CD8-positive, alpha-beta memory T cell (primary cell): Measurements from ENCODE around the gene CHRD. TPM values are rescaled to one million over a fixed set of nuclear protein-coding genes. Genes with fewer than 3 reads are reported as not detected.

Experiments used
- CTCF ChIA-PET: fragments of 350-600 bp; sonication (Branson Sonifier 250); formaldehyde crosslinking; loops from one replicate; lab custom pipeline; 2021; ENCODE audit warnings: antibody characterized with exemption; lab: Charles Lee
- POLR2A ChIA-PET: fragments of 350-600 bp; sonication (Branson Sonifier 250); formaldehyde crosslinking; loops from one replicate; lab custom pipeline; 2021; ENCODE audit warnings: antibody characterized with exemption; lab: Charles Lee
- DNase-seq, 5 donors: peaks; one replicate each; pipeline versions ENCODE4 v3.0.0 to v3.0.0-alpha.2; 2020 to 2022; ENCODE audit warnings: mixed read lengths in 1 of 5
- H3K27ac ChIP-seq: one replicate; pipeline ENCODE4 v1.7.0; 2013; ENCODE audit warnings: low read depth, mild to moderate bottlenecking, low read length, moderate library complexity
- H3K27me3 ChIP-seq: 2 replicates; pipeline ENCODE4 v1.7.0; 2013; ENCODE audit warnings: low read length, mild to moderate bottlenecking; ENCODE audit not compliant: insufficient read depth, poor library complexity, severe bottlenecking
- H3K36me3 ChIP-seq: 2 replicates; pipeline ENCODE4 v1.7.0; 2013; ENCODE audit warnings: mild to moderate bottlenecking, low read length, moderate library complexity; ENCODE audit not compliant: insufficient read depth
- H3K4me1 ChIP-seq: 2 replicates; pipeline ENCODE4 v1.7.0; 2013; ENCODE audit warnings: mild to moderate bottlenecking, low read length, moderate library complexity; ENCODE audit not compliant: insufficient read depth
- H3K4me3 ChIP-seq: 2 replicates; pipeline ENCODE4 v1.7.0; 2013; ENCODE audit warnings: mild to moderate bottlenecking, low read length
- H3K9me3 ChIP-seq: 2 replicates; pipeline ENCODE4 v1.7.0; 2013; ENCODE audit warnings: mild to moderate bottlenecking, low read length
- H3K27ac Mint-ChIP-seq, 8 donors: one replicate each; pipeline ENCODE4 v1.8.0; 2020 to 2021; ENCODE audit warnings: mixed read lengths in 8 of 8, mild to moderate bottlenecking in 6 of 8, inconsistent platforms in 3 of 8, moderate library complexity in 3 of 8
- H3K27me3 Mint-ChIP-seq, 2 donors: one replicate each; pipeline ENCODE4 v1.8.0; 2020 to 2021; ENCODE audit warnings: mixed read lengths in 2 of 2, mild to moderate bottlenecking in 1 of 2, moderate library complexity in 1 of 2
- H3K36me3 Mint-ChIP-seq, 3 donors: one replicate each; pipeline ENCODE4 v1.8.0; 2020 to 2021; ENCODE audit warnings: mixed read lengths in 3 of 3, inconsistent platforms in 1 of 3, mild to moderate bottlenecking in 1 of 3
- H3K4me1 Mint-ChIP-seq, 3 donors: one replicate each; pipeline ENCODE4 v1.8.0; 2020 to 2021; ENCODE audit warnings: mixed read lengths in 3 of 3, inconsistent platforms in 1 of 3, mild to moderate bottlenecking in 1 of 3
- H3K4me3 Mint-ChIP-seq, 7 donors: one replicate each; pipeline ENCODE4 v1.8.0; 2020 to 2021; ENCODE audit warnings: mixed read lengths in 7 of 7, mild to moderate bottlenecking in 6 of 7, moderate library complexity in 4 of 7, inconsistent platforms in 2 of 7
- H3K9me3 Mint-ChIP-seq, 5 donors: one replicate each; pipeline ENCODE4 v1.8.0; 2020 to 2022; ENCODE audit warnings: mixed read lengths in 5 of 5, mild to moderate bottlenecking in 3 of 5, moderate library complexity in 2 of 5, inconsistent platforms in 1 of 5
- polyA plus RNA-seq: library from polyadenylated mRNA; unstranded; fragments of 300-500 nt; fragmentation: Illumina TruSeq; gene quantifications from one replicate; pipeline ENCODE4 v1.2.3, GENCODE V29; 2021
- total RNA-seq, 2 experiments: library from RNA; stranded (reverse); gene quantifications; one replicate each; pipeline ENCODE4 v1.2.3, GENCODE V29; 2021

Gene CHRD
- total and polyA plus RNA-seq, 3 experiments from 2014 or later, result 0.04 TPM; not detected in 2

- peaks cover 22 to 56% of the 10 kb centered on the region in 2 donors for H3K27me3 Mint-ChIP-seq
- peak overlapping the region in 1 of 8 donors; percentile 84 for H3K27ac Mint-ChIP-seq
- no peaks in the 10 kb centered on the region for H3K4me1 ChIP-seq
- POLR2A ChIA-PET, result no interaction called here
- H3K36me3 Mint-ChIP-seq, result no peaks in the 10 kb centered on the region
- H3K36me3 ChIP-seq, result no peaks in the 10 kb centered on the region
- no peak overlapping the region for H3K4me3 Mint-ChIP-seq
- DNase-seq, result no peak
- CTCF ChIA-PET, result no interaction called here
- H3K9me3 Mint-ChIP-seq, result no peaks in the 10 kb centered on the region
- no peaks in the 10 kb centered on the region for H3K9me3 ChIP-seq
- H3K4me1 Mint-ChIP-seq, result no peaks in the 10 kb centered on the region
- H3K27ac ChIP-seq, result no peak overlapping the region
- peaks cover 4% of the 10 kb centered on the region for H3K27me3 ChIP-seq
- no peak overlapping the region for H3K4me3 ChIP-seq
These were observed 7.4 kb downstream of the CHRD start for GRCh38 chr3:184387174-184387714.

- Mint-ChIP-seq H3K9me3 (no peaks in the 10 kb centered on the region), H3K36me3 (no peaks in the 10 kb centered on the region), H3K27me3 (peaks cover 22 to 46% of the 10 kb centered on the region in 2 donors), H3K4me3 (no peak overlapping the region), H3K27ac (peak overlapping the region in 1 of 8 donors; percentile 49), H3K4me1 (no peaks in the 10 kb centered on the region)
- Histone ChIP-seq H3K4me3 (no peak overlapping the region), H3K36me3 (no peaks in the 10 kb centered on the region), H3K27ac (no peak overlapping the region), H3K4me1 (no peaks in the 10 kb centered on the region), H3K9me3 (no peaks in the 10 kb centered on the region), H3K27me3 (no peaks in the 10 kb centered on the region)
- ChIA-PET CTCF (interaction anchor here (0.8 kb wide), 1 partner anchor 16 kb away, joined by 4 read pairs; no protein-coding TSS in a partner anchor), POLR2A (no interaction called here)
- no peak for DNase-seq
These were observed 8.5 kb downstream of the CHRD start for GRCh38 chr3:184388164-184388935.

- Mint-ChIP-seq H3K27me3 (peaks cover 18 to 45% of the 10 kb centered on the region in 2 donors), H3K4me1 (no peaks in the 10 kb centered on the region), H3K36me3 (no peaks in the 10 kb centered on the region), H3K4me3 (no peak overlapping the region), H3K27ac (no peak overlapping the region), H3K9me3 (no peaks in the 10 kb centered on the region)
- no peaks in the 10 kb centered on the region for H3K27me3 ChIP-seq
- DNase-seq, result no peak
- H3K27ac ChIP-seq, result no peak overlapping the region
- H3K9me3 ChIP-seq, result no peaks in the 10 kb centered on the region
- ChIA-PET CTCF (interaction anchor here (0.8 kb wide), 1 partner anchor 17 kb away, joined by 4 read pairs; no protein-coding TSS in a partner anchor), POLR2A (no interaction called here)
- no peaks in the 10 kb centered on the region for H3K36me3 ChIP-seq
- H3K4me3 ChIP-seq, result no peak overlapping the region
- no peaks in the 10 kb centered on the region for H3K4me1 ChIP-seq
These were observed 9.0 kb downstream of the CHRD start for GRCh38 chr3:184388936-184389230.

- CTCF ChIA-PET, result interaction anchor here (2.0 kb wide), 1 partner anchor 18 kb away, joined by 5 read pairs; no protein-coding TSS in a partner anchor
- POLR2A ChIA-PET, result no interaction called here
- Histone ChIP-seq H3K9me3 (no peaks in the 10 kb centered on the region), H3K27ac (no peak overlapping the region), H3K36me3 (no peaks in the 10 kb centered on the region), H3K27me3 (no peaks in the 10 kb centered on the region), H3K4me3 (no peak overlapping the region), H3K4me1 (no peaks in the 10 kb centered on the region)
- H3K27ac Mint-ChIP-seq, result no peak overlapping the region
- H3K4me3 Mint-ChIP-seq, result no peak overlapping the region
- no peaks in the 10 kb centered on the region for H3K4me1 Mint-ChIP-seq
- H3K27me3 Mint-ChIP-seq, result peaks cover 17 to 40% of the 10 kb centered on the region in 2 donors
- no peaks in the 10 kb centered on the region for H3K9me3 Mint-ChIP-seq
- DNase-seq, result no peak
- H3K36me3 Mint-ChIP-seq, result no peaks in the 10 kb centered on the region
These were observed 9.5 kb downstream of the CHRD start for GRCh38 chr3:184389384-184389783.

- POLR2A ChIA-PET, result no interaction called here
- H3K27ac ChIP-seq, result no peak overlapping the region
- no peaks in the 10 kb centered on the region for H3K27me3 ChIP-seq
- Mint-ChIP-seq H3K4me3 (no peak overlapping the region), H3K36me3 (no peaks in the 10 kb centered on the region), H3K9me3 (no peaks in the 10 kb centered on the region), H3K4me1 (no peaks in the 10 kb centered on the region), H3K27me3 (peaks cover 17 to 34% of the 10 kb centered on the region in 2 donors), H3K27ac (no peak overlapping the region)
- no peak for DNase-seq
- H3K4me3 ChIP-seq, result no peak overlapping the region
- no peaks in the 10 kb centered on the region for H3K36me3 ChIP-seq
- no peaks in the 10 kb centered on the region for H3K9me3 ChIP-seq
- CTCF ChIA-PET, result interaction anchor here (2.0 kb wide), 1 partner anchor 18 kb away, joined by 5 read pairs; no protein-coding TSS in a partner anchor
- H3K4me1 ChIP-seq, result no peaks in the 10 kb centered on the region
These were observed 10.2 kb downstream of the CHRD start for GRCh38 chr3:184389935-184390528.

GRCh38 chr3:184391266-184391665 lies 11.4 kb downstream of the CHRD start:
- ChIA-PET POLR2A (no interaction called here), CTCF (interaction anchor here (2.0 kb wide), 1 partner anchor 20 kb away, joined by 5 read pairs; no protein-coding TSS in a partner anchor)
- no peak for DNase-seq
- Mint-ChIP-seq H3K4me1 (no peaks in the 10 kb centered on the region), H3K27ac (no peak overlapping the region), H3K27me3 (peaks cover 17 to 25% of the 10 kb centered on the region in 2 donors), H3K36me3 (no peaks in the 10 kb centered on the region), H3K4me3 (no peak overlapping the region), H3K9me3 (no peaks in the 10 kb centered on the region)
- no peaks in the 10 kb centered on the region for H3K9me3 ChIP-seq
- no peaks in the 10 kb centered on the region for H3K27me3 ChIP-seq
- no peak overlapping the region for H3K4me3 ChIP-seq
- no peaks in the 10 kb centered on the region for H3K36me3 ChIP-seq
- no peaks in the 10 kb centered on the region for H3K4me1 ChIP-seq
- no peak overlapping the region for H3K27ac ChIP-seq

- Histone ChIP-seq H3K27ac (no peak overlapping the region), H3K9me3 (no peaks in the 10 kb centered on the region), H3K4me3 (no peak overlapping the region), H3K4me1 (no peaks in the 10 kb centered on the region), H3K36me3 (no peaks in the 10 kb centered on the region), H3K27me3 (no peaks in the 10 kb centered on the region)
- H3K9me3 Mint-ChIP-seq, result no peaks in the 10 kb centered on the region
- no peaks in the 10 kb centered on the region for H3K36me3 Mint-ChIP-seq
- peak overlapping the region in 1 of 8 donors; percentile 58 for H3K27ac Mint-ChIP-seq
- no peak overlapping the region for H3K4me3 Mint-ChIP-seq
- POLR2A ChIA-PET, result no interaction called here
- no peaks in the 10 kb centered on the region for H3K4me1 Mint-ChIP-seq
- DNase-seq, result peak in 1 of 5 donors; percentile 21
- H3K27me3 Mint-ChIP-seq, result peaks cover 27 to 34% of the 10 kb centered on the region in 2 donors
- CTCF ChIA-PET, result no interaction called here
These were observed 15.4 kb downstream of the CHRD start for GRCh38 chr3:184395320-184395660.

GRCh38 chr3:184399410-184399809 lies 19.6 kb downstream of the CHRD start:
- no peak overlapping the region for H3K4me3 Mint-ChIP-seq
- no peaks in the 10 kb centered on the region for H3K36me3 Mint-ChIP-seq
- ChIA-PET POLR2A (no interaction called here), CTCF (no interaction called here)
- no peaks in the 10 kb centered on the region for H3K4me1 ChIP-seq
- H3K4me1 Mint-ChIP-seq, result no peaks in the 10 kb centered on the region
- H3K27ac Mint-ChIP-seq, result no peak overlapping the region
- H3K36me3 ChIP-seq, result no peaks in the 10 kb centered on the region
- H3K9me3 ChIP-seq, result no peaks in the 10 kb centered on the region
- H3K27ac ChIP-seq, result no peak overlapping the region
- H3K9me3 Mint-ChIP-seq, result no peaks in the 10 kb centered on the region
- no peak overlapping the region for H3K4me3 ChIP-seq
- DNase-seq, result no peak
- H3K27me3 ChIP-seq, result no peaks in the 10 kb centered on the region
- peaks cover 27 to 42% of the 10 kb centered on the region in 2 donors for H3K27me3 Mint-ChIP-seq
